PFSK-1 (cell line): Measurements from ENCODE around the gene SIDT1.

Experiments
- FOXP2 ChIP-seq: optimal IDR thresholded peaks from 2 replicates; pipeline ENCODE3; 2011; ENCODE audit warnings: borderline replicate concordance, control low read depth, inconsistent platforms; ENCODE audit not compliant: insufficient read depth; ENCODE audit errors: extremely low read length, extremely low read depth
- POLR2AphosphoS5 ChIP-seq: IDR thresholded peaks from 2 replicates; pipeline ENCODE4 v1.6.1; 2012; ENCODE audit warnings: low read depth, mild to moderate bottlenecking, control low read depth, low read length, moderate library complexity
- REST ChIP-seq, 2 experiments: IDR thresholded peaks; 2 replicates each; pipeline versions ENCODE4 v1.6.1 to v1.8.0; 2011 to 2012; ENCODE audit warnings: low read depth in 2 of 2, low read length in 2 of 2, control low read depth in 1 of 2, inconsistent platforms in 1 of 2, mild to moderate bottlenecking in 1 of 2, moderate library complexity in 1 of 2; ENCODE audit not compliant: insufficient read depth in 1 of 2
- SIN3A ChIP-seq: IDR thresholded peaks from 2 replicates; pipeline ENCODE4 v1.6.1; 2012; ENCODE audit warnings: mild to moderate bottlenecking, low read length, moderate library complexity, borderline replicate concordance; ENCODE audit not compliant: insufficient read depth
- TAF1 ChIP-seq: IDR thresholded peaks from 2 replicates; pipeline ENCODE4 v1.6.1; 2012; ENCODE audit warnings: low read length, control low read depth, borderline replicate concordance; ENCODE audit not compliant: insufficient read depth

SIDT1 gene

DNA sequence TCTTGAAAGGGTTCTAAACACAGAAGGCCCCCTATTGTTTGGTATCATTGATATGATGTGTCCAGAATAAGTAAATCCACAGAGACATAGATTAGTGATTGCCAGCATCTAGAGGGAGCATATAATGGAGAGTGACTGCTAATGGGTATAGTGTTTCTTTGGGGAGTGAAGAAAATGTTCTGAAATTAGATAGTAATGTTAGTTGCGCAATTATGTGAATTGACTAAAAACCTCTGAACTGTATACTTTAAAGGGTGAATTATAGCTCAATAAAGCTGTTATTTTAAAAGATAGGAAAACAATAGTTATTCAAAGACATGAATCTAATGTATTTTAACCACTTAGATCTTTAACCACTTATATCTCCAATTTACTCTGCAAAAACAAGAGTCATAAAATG lies 23.4 kb upstream of the SIDT1 start:
- TF ChIP-seq SIN3A = no peak
- no peak for TF ChIP-seq POLR2AphosphoS5
- TF ChIP-seq REST (IDR thresholded peaks at IDR 0.05; ENCODE audit: insufficient read depth in 1 of 2, low read depth in 2 of 2, low read length in 2 of 2) = no peak
- TF ChIP-seq TAF1 = no peak
- no peak for TF ChIP-seq FOXP2

DNA sequence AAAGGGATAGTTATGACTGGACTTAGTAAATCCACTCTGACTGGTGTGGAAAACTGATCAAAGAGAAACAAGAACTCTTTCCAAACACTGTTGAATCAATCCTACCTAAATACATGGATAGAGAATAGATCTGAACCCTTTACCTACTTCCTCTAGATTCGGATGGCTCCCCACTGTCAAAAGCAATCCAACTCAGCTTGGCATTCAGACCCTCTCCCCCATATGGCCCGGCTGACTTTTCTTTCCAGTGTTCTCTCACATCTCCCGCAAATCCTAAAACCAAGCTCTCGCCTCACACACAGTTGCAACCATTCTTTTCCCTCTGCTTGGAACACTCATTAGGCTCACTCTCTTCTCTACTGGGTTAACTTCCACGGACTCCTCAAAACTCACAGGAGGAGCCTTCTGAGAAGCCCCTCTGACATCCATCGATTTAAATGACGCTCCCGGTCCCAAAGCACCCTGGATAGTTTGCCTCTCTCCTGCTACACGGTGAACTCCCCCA lies 18.0 kb upstream of the SIDT1 start:
- TF ChIP-seq REST (IDR thresholded peaks at IDR 0.05; ENCODE audit: insufficient read depth in 1 of 2, low read depth in 2 of 2, low read length in 2 of 2) = no peak
- TF ChIP-seq TAF1 = no peak
- no peak for TF ChIP-seq SIN3A
- TF ChIP-seq POLR2AphosphoS5 = no peak
- TF ChIP-seq FOXP2 = no peak

DNA sequence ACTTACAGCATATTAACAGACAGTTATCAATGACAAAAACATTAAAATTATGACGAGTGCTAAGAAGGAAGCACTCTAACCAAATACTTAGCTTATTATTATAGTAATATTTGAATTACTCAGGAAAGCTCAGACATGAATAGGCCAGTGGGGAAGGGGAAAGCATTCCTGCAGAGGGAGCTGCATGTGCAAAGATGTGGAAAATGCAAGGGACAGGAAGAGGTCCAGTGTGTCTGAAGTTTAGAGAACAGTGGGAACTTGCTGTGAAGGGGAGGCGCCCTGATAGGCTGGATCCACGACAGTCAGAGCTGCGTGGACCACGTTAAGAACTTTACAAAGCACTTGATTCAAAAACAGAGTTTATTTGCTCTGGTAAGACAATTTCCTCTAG lies 16.2 kb upstream of the SIDT1 start:
- TF ChIP-seq SIN3A (no peak), REST (IDR thresholded peaks at IDR 0.05; ENCODE audit: insufficient read depth in 1 of 2, low read depth in 2 of 2, low read length in 2 of 2) (no peak), TAF1 (no peak), FOXP2 (no peak), POLR2AphosphoS5 (no peak)

GRCh38 chr3:113521981-113522380 lies 10.4 kb upstream of the SIDT1 start:
- TF ChIP-seq FOXP2 (no peak), POLR2AphosphoS5 (no peak), TAF1 (no peak), REST (IDR thresholded peaks at IDR 0.05; ENCODE audit: insufficient read depth in 1 of 2, low read depth in 2 of 2, low read length in 2 of 2) (no peak), SIN3A (no peak)

GRCh38 chr3:113523241-113523640 lies 9.1 kb upstream of the SIDT1 start:
- TF ChIP-seq TAF1 = no peak
- TF ChIP-seq POLR2AphosphoS5 = no peak
- no peak for TF ChIP-seq REST (IDR thresholded peaks at IDR 0.05; ENCODE audit: insufficient read depth in 1 of 2, low read depth in 2 of 2, low read length in 2 of 2)
- no peak for TF ChIP-seq SIN3A
- TF ChIP-seq FOXP2 = no peak
